ENCODE data around the gene ARL5A. TPM values are rescaled to one million over a fixed set of nuclear protein-coding genes. Genes with fewer than 3 reads are reported as not detected.

Gene ARL5A
- total RNA-seq, 1 donor from 2014 or later = 30.3 TPM

- peaks cover 7% of the 10 kb centered on the region for H3K36me3 Mint-ChIP-seq (ENCODE audit: unreplicated experiment)
- H3K27me3 Mint-ChIP-seq (ENCODE audit: unreplicated experiment) = peaks cover 3% of the 10 kb centered on the region
- TF ChIP-seq, protein P1, sequence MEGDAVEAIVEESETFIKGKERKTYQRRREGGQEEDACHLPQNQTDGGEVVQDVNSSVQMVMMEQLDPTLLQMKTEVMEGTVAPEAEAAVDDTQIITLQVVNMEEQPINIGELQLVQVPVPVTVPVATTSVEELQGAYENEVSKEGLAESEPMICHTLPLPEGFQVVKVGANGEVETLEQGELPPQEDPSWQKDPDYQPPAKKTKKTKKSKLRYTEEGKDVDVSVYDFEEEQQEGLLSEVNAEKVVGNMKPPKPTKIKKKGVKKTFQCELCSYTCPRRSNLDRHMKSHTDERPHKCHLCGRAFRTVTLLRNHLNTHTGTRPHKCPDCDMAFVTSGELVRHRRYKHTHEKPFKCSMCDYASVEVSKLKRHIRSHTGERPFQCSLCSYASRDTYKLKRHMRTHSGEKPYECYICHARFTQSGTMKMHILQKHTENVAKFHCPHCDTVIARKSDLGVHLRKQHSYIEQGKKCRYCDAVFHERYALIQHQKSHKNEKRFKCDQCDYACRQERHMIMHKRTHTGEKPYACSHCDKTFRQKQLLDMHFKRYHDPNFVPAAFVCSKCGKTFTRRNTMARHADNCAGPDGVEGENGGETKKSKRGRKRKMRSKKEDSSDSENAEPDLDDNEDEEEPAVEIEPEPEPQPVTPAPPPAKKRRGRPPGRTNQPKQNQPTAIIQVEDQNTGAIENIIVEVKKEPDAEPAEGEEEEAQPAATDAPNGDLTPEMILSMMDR (IDR thresholded peaks at IDR 0.05; ENCODE audit: partially characterized antibody, unreplicated experiment) = no peak
- no peak overlapping the region for H3K27ac Mint-ChIP-seq (ENCODE audit: unreplicated experiment)
- H3K9me3 Mint-ChIP-seq (ENCODE audit: unreplicated experiment) = no peaks in the 10 kb centered on the region
- no peaks in the 10 kb centered on the region for H3K4me1 Mint-ChIP-seq (ENCODE audit: low read depth, unreplicated experiment)
- DNase-seq = no peak
- H3K4me3 Mint-ChIP-seq (ENCODE audit: unreplicated experiment) = no peak overlapping the region
Observed at GRCh38 chr2:151774506-151774905, 53.7 kb downstream of the ARL5A start.

DNA sequence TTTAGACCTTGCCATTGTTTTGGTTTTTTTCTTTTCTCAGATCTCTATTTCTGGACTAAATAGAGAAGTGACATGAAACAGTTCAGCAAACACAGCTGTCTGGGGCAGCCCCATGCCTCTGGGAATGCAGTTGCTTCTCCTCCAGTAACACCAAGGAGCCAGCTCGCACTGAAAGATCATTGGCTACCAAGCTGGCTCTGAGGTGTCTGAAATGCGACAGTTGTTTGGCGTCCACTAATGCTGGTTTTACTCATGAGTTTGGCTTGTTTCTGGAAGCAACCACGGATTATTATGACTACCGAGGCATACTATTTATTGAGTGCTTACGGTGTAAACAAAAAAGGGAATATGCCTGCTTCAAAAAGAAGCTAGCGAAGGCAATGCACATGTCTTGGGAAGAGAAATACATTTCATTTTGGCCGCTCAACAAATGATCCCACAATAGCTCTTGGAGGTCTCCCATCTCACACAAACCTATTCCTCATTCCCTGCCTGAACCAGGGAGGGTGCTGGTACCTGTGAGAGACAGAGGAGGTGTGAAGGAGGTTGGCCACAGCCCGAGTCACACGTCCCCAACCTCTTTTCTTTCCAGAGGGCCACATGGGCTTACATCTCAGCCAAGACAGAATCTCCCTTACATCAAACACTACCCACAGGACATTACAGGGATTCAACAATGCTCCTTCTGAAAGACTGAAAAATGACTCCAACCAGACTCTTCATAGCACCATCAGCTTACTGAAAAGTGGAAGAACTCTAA lies 56.4 kb downstream of the ARL5A start:
- Mint-ChIP-seq H3K36me3 (ENCODE audit: unreplicated experiment) (no peaks in the 10 kb centered on the region), H3K4me3 (ENCODE audit: unreplicated experiment) (no peak overlapping the region), H3K27me3 (ENCODE audit: unreplicated experiment) (peaks cover 3% of the 10 kb centered on the region), H3K27ac (ENCODE audit: unreplicated experiment) (no peak overlapping the region), H3K4me1 (ENCODE audit: low read depth, unreplicated experiment) (no peaks in the 10 kb centered on the region), H3K9me3 (ENCODE audit: unreplicated experiment) (no peaks in the 10 kb centered on the region)
- no peak for DNase-seq
- TF ChIP-seq, protein P1 (IDR thresholded peaks at IDR 0.05; ENCODE audit: partially characterized antibody, unreplicated experiment) = no peak

GRCh38 chr2:151770995-151771394 lies 57.2 kb downstream of the ARL5A start:
- Mint-ChIP-seq H3K36me3 (ENCODE audit: unreplicated experiment) (no peaks in the 10 kb centered on the region), H3K4me1 (ENCODE audit: low read depth, unreplicated experiment) (peaks cover 4% of the 10 kb centered on the region), H3K27me3 (ENCODE audit: unreplicated experiment) (peaks cover 3% of the 10 kb centered on the region), H3K4me3 (ENCODE audit: unreplicated experiment) (no peak overlapping the region), H3K27ac (ENCODE audit: unreplicated experiment) (no peak overlapping the region), H3K9me3 (ENCODE audit: unreplicated experiment) (no peaks in the 10 kb centered on the region)
- TF ChIP-seq, protein P1 (IDR thresholded peaks at IDR 0.05; ENCODE audit: partially characterized antibody, unreplicated experiment) = no peak
- DNase-seq = no peak

DNA sequence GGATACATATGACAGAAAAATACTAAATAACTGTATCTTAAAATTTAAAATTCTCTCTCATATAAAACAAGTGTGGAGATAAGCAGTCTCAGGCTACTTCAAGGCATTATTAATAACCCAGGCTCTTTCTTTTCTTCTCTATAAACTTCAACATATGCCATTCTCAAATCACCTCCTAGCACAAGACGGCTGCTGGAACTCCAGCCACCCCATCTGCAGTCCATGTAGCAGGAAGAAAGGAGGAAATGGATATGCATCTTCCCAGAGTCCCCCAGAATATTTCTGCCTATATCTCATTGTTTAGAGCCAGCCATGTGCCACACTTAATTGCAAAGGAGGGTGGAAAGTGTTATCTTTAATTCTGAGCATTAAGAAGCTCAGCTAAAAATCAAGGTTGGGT lies 58.6 kb downstream of the ARL5A start:
- Mint-ChIP-seq H3K36me3 (ENCODE audit: unreplicated experiment) (no peaks in the 10 kb centered on the region), H3K4me3 (ENCODE audit: unreplicated experiment) (no peak overlapping the region), H3K4me1 (ENCODE audit: low read depth, unreplicated experiment) (peaks cover 14% of the 10 kb centered on the region), H3K27me3 (ENCODE audit: unreplicated experiment) (peaks cover 3% of the 10 kb centered on the region), H3K27ac (ENCODE audit: unreplicated experiment) (no peak overlapping the region), H3K9me3 (ENCODE audit: unreplicated experiment) (peaks cover 2% of the 10 kb centered on the region)
- no peak for DNase-seq
- TF ChIP-seq, protein P1 (IDR thresholded peaks at IDR 0.05; ENCODE audit: partially characterized antibody, unreplicated experiment) = no peak

DNA sequence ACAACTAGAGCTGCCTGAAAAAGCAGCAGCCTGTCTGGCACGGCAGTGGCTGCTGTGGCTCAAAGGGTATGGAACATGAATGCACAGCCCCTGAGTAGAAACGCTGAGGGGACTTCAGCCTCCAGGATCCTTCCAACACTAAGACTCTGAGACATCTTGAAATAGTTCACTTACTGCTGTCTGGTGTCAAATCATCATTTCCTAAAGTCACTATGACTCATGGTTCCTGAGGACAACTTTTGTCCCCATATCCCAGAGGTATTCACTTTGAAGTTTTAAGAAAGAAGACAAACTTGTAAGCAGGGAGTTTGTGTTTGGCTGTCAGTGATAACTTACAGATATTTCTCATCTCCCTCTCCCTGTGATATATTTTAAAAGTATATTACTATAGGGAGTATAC lies 60.7 kb downstream of the ARL5A start:
- DNase-seq = no peak
- no peak overlapping the region for H3K4me3 Mint-ChIP-seq (ENCODE audit: unreplicated experiment)

More for the DNA sequence above, 60.7 kb downstream of the ARL5A start:
- Mint-ChIP-seq H3K4me1 (ENCODE audit: low read depth, unreplicated experiment) (peaks cover 34% of the 10 kb centered on the region), H3K36me3 (ENCODE audit: unreplicated experiment) (no peaks in the 10 kb centered on the region), H3K9me3 (ENCODE audit: unreplicated experiment) (peaks cover 2% of the 10 kb centered on the region), H3K27me3 (ENCODE audit: unreplicated experiment) (peaks cover 3% of the 10 kb centered on the region), H3K27ac (ENCODE audit: unreplicated experiment) (no peak overlapping the region)
- TF ChIP-seq, protein P1 (IDR thresholded peaks at IDR 0.05; ENCODE audit: partially characterized antibody, unreplicated experiment) = no peak
